Chondrocyte (in vitro differentiated cells): Measurements from ENCODE around the gene ANXA11. TPM values are rescaled to one million over a fixed set of nuclear protein-coding genes. Genes with fewer than 3 reads are reported as not detected.

Experiments
- DNase-seq: peaks from one replicate; pipeline ENCODE4 v3.0.0; 2021; ENCODE audit warnings: mixed read lengths, low spot score
- H3K27ac Mint-ChIP-seq: one replicate; pipeline ENCODE4 v1.8.0; 2021; ENCODE audit warnings: mild to moderate bottlenecking, moderate library complexity, mixed read lengths; ENCODE audit not compliant: unreplicated experiment
- H3K27me3 Mint-ChIP-seq: 2 replicates; pipeline ENCODE4 v1.8.0; 2021; ENCODE audit warnings: low read depth, mixed read lengths
- H3K36me3 Mint-ChIP-seq: 2 replicates; pipeline ENCODE4 v1.8.0; 2021; ENCODE audit warnings: low read depth, mixed read lengths
- H3K4me1 Mint-ChIP-seq: 2 replicates; pipeline ENCODE4 v1.8.0; 2021; ENCODE audit warnings: low read depth, mild to moderate bottlenecking, mixed read lengths
- H3K4me3 Mint-ChIP-seq: one replicate; pipeline ENCODE4 v1.8.0; 2021; ENCODE audit warnings: mild to moderate bottlenecking, moderate library complexity, mixed read lengths; ENCODE audit not compliant: unreplicated experiment
- H3K9me3 Mint-ChIP-seq: 2 replicates; pipeline ENCODE4 v1.8.0; 2021; ENCODE audit warnings: low read depth, mixed read lengths
- CTCF ChIP-seq: fragments of 200-600 bp; sonication (generic); IDR thresholded peaks from 2 replicates; pipeline ENCODE4 v1.5.0; 2021; ENCODE audit warnings: antibody characterized with exemption, mild to moderate bottlenecking, moderate library complexity
- total RNA-seq: library from RNA; stranded (reverse); gene quantifications from 3 replicates; pipeline ENCODE4 v1.2.1, GENCODE V29; 2021

Gene ANXA11
- total RNA-seq, 1 donor from 2014 or later: 139 TPM

GRCh38 chr10:80184291-80184690, 21.0 kb downstream of the ANXA11 start:
- H3K27ac Mint-ChIP-seq: peak overlapping the region; percentile 64
- no peak for DNase-seq

GRCh38 chr10:80183436-80183835, 21.9 kb downstream of the ANXA11 start:
- Mint-ChIP-seq H3K27ac (no peak overlapping the region), H3K27me3 (no peaks in the 10 kb centered on the region), H3K36me3 (peaks cover 1% of the 10 kb centered on the region), H3K9me3 (no peaks in the 10 kb centered on the region), H3K4me3 (no peak overlapping the region), H3K4me1 (peaks cover 25% of the 10 kb centered on the region)
- no peak for TF ChIP-seq CTCF
- peak; percentile 60 for DNase-seq

More at GRCh38 chr10:80184291-80184690, 21.0 kb downstream of the ANXA11 start:
- H3K9me3 Mint-ChIP-seq: no peaks in the 10 kb centered on the region
- TF ChIP-seq CTCF: no peak
- H3K27me3 Mint-ChIP-seq: no peaks in the 10 kb centered on the region
- H3K4me3 Mint-ChIP-seq: no peak overlapping the region
- peaks cover 20% of the 10 kb centered on the region for H3K4me1 Mint-ChIP-seq
- H3K36me3 Mint-ChIP-seq: peaks cover 1% of the 10 kb centered on the region

GRCh38 chr10:80182986-80183385, 22.4 kb downstream of the ANXA11 start:
- Mint-ChIP-seq H3K9me3 (no peaks in the 10 kb centered on the region), H3K4me3 (no peak overlapping the region), H3K4me1 (peaks cover 28% of the 10 kb centered on the region), H3K36me3 (peaks cover 1% of the 10 kb centered on the region), H3K27me3 (no peaks in the 10 kb centered on the region), H3K27ac (no peak overlapping the region)
- peak; percentile 44 for DNase-seq
- no peak for TF ChIP-seq CTCF

GRCh38 chr10:80177781-80178636, 27.3 kb downstream of the ANXA11 start:
- no peak for DNase-seq

GRCh38 chr10:80176526-80176925, 28.8 kb downstream of the ANXA11 start:
- TF ChIP-seq CTCF: no peak
- H3K27ac Mint-ChIP-seq: no peak overlapping the region
- no peaks in the 10 kb centered on the region for H3K9me3 Mint-ChIP-seq
- no peak for DNase-seq
- no peak overlapping the region for H3K4me3 Mint-ChIP-seq
- H3K4me1 Mint-ChIP-seq: peaks cover 17% of the 10 kb centered on the region
- H3K36me3 Mint-ChIP-seq: peaks cover 4% of the 10 kb centered on the region
- H3K27me3 Mint-ChIP-seq: no peaks in the 10 kb centered on the region

More at GRCh38 chr10:80177781-80178636, 27.3 kb downstream of the ANXA11 start:
- no peak for TF ChIP-seq CTCF
- peaks cover 17% of the 10 kb centered on the region for H3K4me1 Mint-ChIP-seq
- H3K27ac Mint-ChIP-seq: peak overlapping the region; percentile 39
- H3K27me3 Mint-ChIP-seq: no peaks in the 10 kb centered on the region
- peaks cover 1% of the 10 kb centered on the region for H3K36me3 Mint-ChIP-seq
- no peak overlapping the region for H3K4me3 Mint-ChIP-seq
- no peaks in the 10 kb centered on the region for H3K9me3 Mint-ChIP-seq
